HepG2 (cell line): Measurements from ENCODE around the gene RLN3. TPM values are rescaled to one million over a fixed set of nuclear protein-coding genes. Genes with fewer than 3 reads are reported as not detected.

ENCODE experiments used
- ATAC-seq: fragments of 200-7000 bp; cut with Tn5 transposase; 3 replicates; pipeline ENCODE4 v1.9.1; 2020; ENCODE audit warnings: mild to moderate bottlenecking, moderate library complexity
- BruUV-seq: library from RNA; stranded (reverse); fragments of 400-500 nt; replicated peaks from 2 replicates; lab custom pipeline; 2021; lab: Mats Ljungman, UMichigan
- CTCF ChIA-PET: fragments of 300-600 bp; formaldehyde crosslinking; extraction: SDS; loops from one replicate; lab custom pipeline; 2021; ENCODE audit warnings: low total read pairs, inconsistent platforms, low intra/inter-chr PET ratio; lab: Yijun Ruan, JAX
- POLR2A ChIA-PET: fragments of 350-600 bp; sonication (Branson Sonifier 250); formaldehyde crosslinking; loops from one replicate; lab custom pipeline; 2020; ENCODE audit warnings: antibody characterized with exemption, inconsistent platforms; lab: Yijun Ruan, JAX
- DNase-seq: peaks from one replicate; pipeline ENCODE4 v3.0.0-alpha.2; 2015; ENCODE audit warnings: low spot score
- FAIRE-seq: peaks from 3 replicates; lab custom pipeline; 2011; peaks lifted over from hg19 to GRCh38; lab: Jason Lieb, UNC
- H2AFZ ChIP-seq: one replicate; pipeline ENCODE4 v1.6.1; 2011; ENCODE audit warnings: low read length, inconsistent platforms
- H3K27ac ChIP-seq: fragments of 300-600 bp; 3 replicates; pipeline ENCODE4 v1.8.0; 2011; ENCODE audit warnings: mixed run types, mild to moderate bottlenecking, mixed read lengths, low read length, inconsistent platforms; ENCODE audit not compliant: insufficient read depth; ENCODE audit errors: extremely low read length
- H3K27me3 ChIP-seq, 2 experiments: fragments of 200-600 bp in 1 of 2; 2 replicates in 1 of 2; 3 replicates in 1 of 2; pipeline versions ENCODE4 v1.6.0 to v1.8.0; 2011; ENCODE audit warnings: low read length in 2 of 2, mild to moderate bottlenecking in 2 of 2, moderate library complexity in 2 of 2, inconsistent platforms in 1 of 2; ENCODE audit not compliant: insufficient read depth in 2 of 2, control insufficient read depth in 1 of 2
- H3K36me3 ChIP-seq, 2 experiments: fragments of 200-600 bp in 1 of 2; replicated peaks in 1 of 2; 2 replicates in 1 of 2; 3 replicates in 1 of 2; pipeline versions ENCODE4 v1.5.1 to v1.8.0; 2011; ENCODE audit warnings: low read length in 2 of 2, inconsistent platforms in 1 of 2; ENCODE audit not compliant: insufficient read depth in 2 of 2, control insufficient read depth in 1 of 2
- H3K4me1 ChIP-seq: 2 replicates; pipeline ENCODE4 v1.5.1; 2012; ENCODE audit warnings: low read length, inconsistent platforms; ENCODE audit not compliant: insufficient read depth
- H3K4me2 ChIP-seq: 2 replicates; pipeline ENCODE4 v1.6.0; 2011; ENCODE audit warnings: low read depth, low read length, inconsistent platforms
- H3K4me3 ChIP-seq, 3 experiments: fragments of 200-600 bp in 1 of 3; sonication (generic), shearing (Covaris generic) in 1 of 3; replicated peaks in 1 of 3; 2 replicates each; pipeline ENCODE4 v1.5.1; 2011 to 2016; ENCODE audit warnings: low read length in 3 of 3, inconsistent platforms in 2 of 3, low read depth in 2 of 3, mild to moderate bottlenecking in 2 of 3, control low read depth in 1 of 3, mixed read lengths in 1 of 3; ENCODE audit not compliant: insufficient read depth in 1 of 3
- H3K79me2 ChIP-seq: one replicate; pipeline ENCODE4 v1.6.1; 2011; ENCODE audit warnings: low read length, inconsistent platforms; ENCODE audit not compliant: insufficient read depth
- H3K9ac ChIP-seq: 2 replicates; pipeline ENCODE4 v1.6.0; 2011; ENCODE audit warnings: mild to moderate bottlenecking, low read depth, low read length, inconsistent platforms; ENCODE audit not compliant: insufficient read depth
- H3K9me3 ChIP-seq: 2 replicates; pipeline ENCODE4 v1.5.1; 2012; ENCODE audit warnings: mild to moderate bottlenecking, low read length
- H4K20me1 ChIP-seq: 2 replicates; pipeline ENCODE4 v1.6.0; 2011; ENCODE audit warnings: inconsistent platforms, mild to moderate bottlenecking, low read length, moderate library complexity; ENCODE audit not compliant: insufficient read depth
- AGO2 ChIP-seq: fragments of 200-400 bp; formaldehyde crosslinking; optimal IDR thresholded peaks from 2 replicates; pipeline ENCODE3; 2017; ENCODE audit warnings: mild to moderate bottlenecking, low read depth, low read length, moderate library complexity
- FUBP1 ChIP-seq: sonication (generic); formaldehyde crosslinking; IDR thresholded peaks from 2 replicates; pipeline ENCODE4 v1.5.1; 2020; ENCODE audit warnings: missing genetic modification reagents, mild to moderate bottlenecking, borderline replicate concordance
- HDAC6 ChIP-seq: fragments of 200-600 bp; sonication (generic); IDR thresholded peaks from 2 replicates; pipeline ENCODE4 v1.7.0; 2017; ENCODE audit warnings: mild to moderate bottlenecking, antibody characterized with exemption, low read length, low read depth
- MYC ChIP-seq: sonication (generic); formaldehyde crosslinking; IDR thresholded peaks from 2 replicates; pipeline ENCODE4 v1.9.0; 2021; ENCODE audit warnings: missing genetic modification reagents, borderline replicate concordance
- ZNF12 ChIP-seq: sonication (generic); formaldehyde crosslinking; IDR thresholded peaks from 2 replicates; pipeline ENCODE4 v1.5.0; 2020; ENCODE audit warnings: missing genetic modification reagents
- ZNF264 ChIP-seq: sonication (generic); formaldehyde crosslinking; IDR thresholded peaks from 2 replicates; pipeline ENCODE4 v1.4.0; 2020; ENCODE audit warnings: missing genetic modification reagents
- WGBS: methylation state at CpG from one replicate; pipeline ENCODE4 v1.1.6; 2017; ENCODE audit warnings: low lambda C conversion rate; 5-methylcytosine and 5-hydroxymethylcytosine counted together
- in situ Hi-C: cut with HindIII; loops from 2 replicates; pipeline ENCODE4 v1.10.0; 2017; ENCODE audit warnings: low pct_unique_long_range_greater_than_20kb; ENCODE audit not compliant: extremely low pct_ligation_motif_present
- intact Hi-C: fragments of 100-400 bp; cut with micrococcal nuclease; formaldehyde crosslinking; loops from one replicate; pipeline ENCODE4 v1.10.0; 2022; ENCODE audit not compliant: unreplicated experiment
- polyA plus RNA-seq, 8 experiments: library from polyadenylated mRNA; depleted of rRNA in 3 of 8; stranded (reverse) in 7 of 8; unstranded in 1 of 8; fragments of >200 nt; fragmentation: Illumina TruSeq in 4 of 8; extraction: Trizol in 4 of 8; gene quantifications; 2 replicates each; pipeline versions ENCODE4 v1.2.1 to v1.2.3, GENCODE V29; 2011 to 2016; ENCODE audit warnings: low read depth in 4 of 8, missing spikeins in 1 of 8, mixed read lengths in 1 of 8; ENCODE audit not compliant: insufficient read depth in 1 of 8
- total RNA-seq, 5 experiments: library from RNA; depleted of rRNA; stranded (reverse); fragments of >200 nt; fragmentation: Illumina TruSeq; extraction: Trizol; gene quantifications; 2 replicates each; pipeline ENCODE4 v1.2.3, GENCODE V29; 2016; ENCODE audit warnings: low read depth in 1 of 5

RLN3 gene
- total and polyA plus RNA-seq, 2 of the 13 experiments (the other 11 are each of a cell fraction or from before 2014, with no cell fraction given), result not detected

- no peak for ATAC-seq
- Histone ChIP-seq H4K20me1 (no peaks in the 10 kb centered on the region), H3K9me3 (peaks cover 4% of the 10 kb centered on the region), H3K27me3 (no peaks in the 10 kb centered on the region), H3K27ac (no peak overlapping the region), H2AFZ (no peak overlapping the region), H3K4me3 (no peak overlapping the region), H3K79me2 (no peaks in the 10 kb centered on the region)
- no peak for DNase-seq
- no TSS peak for BruUV-seq
- CTCF ChIA-PET, result no interaction called here
- TF ChIP-seq ZNF12 (peak; percentile 97), FUBP1 (CRISPR knock-in tag) (no peak), MYC (CRISPR knock-in tag) (no peak), ZNF264 (no peak)
- TF ChIP-seq, all 625 proteins: peak for 1
- WGBS, result 81% methylated on average over 3 of the region's 3 CpGs
- no peak overlapping the region for H3K4me2 ChIP-seq
- intact Hi-C loops (no loop called here), in situ Hi-C loops (loop anchor here (25.0 kb wide), 1 partner anchor 291 kb away; the partner anchor contains the start of genes C19orf53 and MRI1)
- POLR2A ChIA-PET, result interaction anchor here (1.1 kb wide), 1 partner anchor 18 kb away, joined by 3 read pairs; no protein-coding TSS in a partner anchor
- no peaks in the 10 kb centered on the region for H3K4me1 ChIP-seq
- no peak overlapping the region for H3K9ac ChIP-seq
- FAIRE-seq, result no peak
- no peaks in the 10 kb centered on the region for H3K36me3 ChIP-seq
Observed at GRCh38 chr19:14053032-14053431, 25.1 kb downstream of the RLN3 start.

GRCh38 chr19:14053500-14053899 is 25.6 kb downstream of the RLN3 start:
- WGBS, result 72% methylated on average over 7 of the region's 11 CpGs
- in situ Hi-C loops (loop anchor here (25.0 kb wide), 1 partner anchor 291 kb away; the partner anchor contains the start of genes C19orf53 and MRI1), intact Hi-C loops (no loop called here)
- TF ChIP-seq HDAC6 (no peak), AGO2 (peak; percentile 53)
- ATAC-seq (no peak), FAIRE-seq (no peak), DNase-seq (no peak)
- peaks cover under 1% of the 10 kb centered on the region; the same call in 1 of the 2 replicates for H3K9me3 ChIP-seq
- POLR2A ChIA-PET, result interaction anchor here (1.1 kb wide), 1 partner anchor 18 kb away, joined by 3 read pairs; no protein-coding TSS in a partner anchor
- no peak overlapping the region for H3K4me2 ChIP-seq
- no peaks in the 10 kb centered on the region for H3K79me2 ChIP-seq
- H3K9ac ChIP-seq, result no peak overlapping the region
- no peak overlapping the region for H3K27ac ChIP-seq
- H3K4me1 ChIP-seq, result no peaks in the 10 kb centered on the region
- no peak overlapping the region for H2AFZ ChIP-seq
- H4K20me1 ChIP-seq, result no peaks in the 10 kb centered on the region
- no peaks in the 10 kb centered on the region for H3K36me3 ChIP-seq
- BruUV-seq, result no TSS peak
- no peak overlapping the region for H3K4me3 ChIP-seq
- CTCF ChIA-PET, result no interaction called here
- H3K27me3 ChIP-seq, result no peaks in the 10 kb centered on the region
